Cardiac muscle cell (in vitro differentiated cells and primary cell): Measurements from ENCODE around the gene TIGAR. TPM values are rescaled to one million over a fixed set of nuclear protein-coding genes. Genes with fewer than 3 reads are reported as not detected.

Source experiments
- DNase-seq, 2 donors: peaks; one replicate each; pipeline versions ENCODE4 v3.0.0 to v3.0.0-alpha.2; 2010 to 2017; ENCODE audit warnings: low read depth in 1 of 2, low spot score in 1 of 2
- H3K27ac ChIP-seq: fragments of 200-600 bp; sonication (generic); 2 replicates; pipeline ENCODE4 v1.5.1; 2016
- H3K27me3 ChIP-seq: fragments of 200-600 bp; sonication (generic); 2 replicates; pipeline ENCODE4 v1.6.0; 2016; ENCODE audit warnings: control low read depth
- H3K36me3 ChIP-seq: fragments of 200-600 bp; sonication (generic); 2 replicates; pipeline ENCODE4 v1.5.1; 2016; ENCODE audit warnings: control low read depth
- H3K4me1 ChIP-seq: fragments of 200-600 bp; sonication (generic); 2 replicates; pipeline ENCODE4 v1.8.1; 2017; ENCODE audit warnings: low read depth, mild to moderate bottlenecking, mixed run types
- H3K4me3 ChIP-seq: fragments of 200-600 bp; sonication (generic); 2 replicates; pipeline ENCODE4 v1.5.1; 2016; ENCODE audit warnings: mild to moderate bottlenecking
- H3K9me3 ChIP-seq: fragments of 200-600 bp; sonication (generic); 2 replicates; pipeline ENCODE4 v1.5.1; 2017; ENCODE audit warnings: low read depth, mild to moderate bottlenecking, control low read depth
- CTCF ChIP-seq: IDR thresholded peaks from 2 replicates; pipeline ENCODE4 v1.5.1; 2012; ENCODE audit warnings: low read depth, mild to moderate bottlenecking, low read length
- polyA plus RNA-seq: library from polyadenylated mRNA; unstranded; fragments of >200 nt; fragmentation: Nextera tagmentation; extraction: Ambion mirVana; gene quantifications from 2 replicates; pipeline ENCODE4 v1.2.1, GENCODE V29; 2016
- total RNA-seq: library from RNA; depleted of rRNA; stranded (reverse); fragments of >200 nt; gene quantifications from 2 replicates; pipeline ENCODE4 v1.2.3, GENCODE V29; 2016

The TIGAR gene
- total and polyA plus RNA-seq, 2 experiments from 2014 or later: 2.7 to 16.4 TPM

DNA sequence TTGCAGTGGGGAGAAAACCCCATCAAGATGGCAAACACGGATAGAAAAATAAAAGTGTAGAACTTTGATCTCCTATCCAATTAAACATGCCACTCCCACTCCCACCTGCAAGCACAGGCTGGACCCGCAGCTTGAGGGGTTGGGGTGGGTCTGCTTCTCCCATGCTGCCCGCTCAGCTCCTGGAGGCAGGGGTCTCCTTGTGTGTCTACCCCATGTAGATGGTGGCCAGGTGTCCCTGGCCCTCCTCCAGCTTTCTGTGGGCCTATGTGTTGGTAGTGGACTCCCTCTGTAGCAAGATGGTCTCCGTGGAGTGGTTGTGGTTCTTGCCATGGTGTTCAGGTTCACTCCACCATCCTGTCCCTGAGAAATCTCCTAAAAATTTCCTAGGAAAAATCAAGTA, 82.0 kb downstream of the TIGAR start:
- H3K4me3 ChIP-seq: no peak overlapping the region
- no peaks in the 10 kb centered on the region for H3K36me3 ChIP-seq
- no peak overlapping the region for H3K27ac ChIP-seq
- H3K4me1 ChIP-seq: no peaks in the 10 kb centered on the region
- no peak for DNase-seq
- H3K9me3 ChIP-seq: no peaks in the 10 kb centered on the region
- TF ChIP-seq CTCF: no peak
- H3K27me3 ChIP-seq: no peaks in the 10 kb centered on the region

Other genes starting within 250 kb of the TIGAR start
- 89.9 and 110 TPM in 2 replicates for gene CCND2, start 47.5 kb upstream of the TIGAR start, total RNA-seq
- 91.5 and 94.4 TPM in 2 replicates for gene CCND2, start 47.5 kb upstream of the TIGAR start, polyA plus RNA-seq
- 0.86 and 2.4 TPM in 2 replicates for gene FGF23, start 58.5 kb downstream of the TIGAR start, total RNA-seq
- 0.17 and 1.1 TPM in 2 replicates for gene FGF23, start 58.5 kb downstream of the TIGAR start, polyA plus RNA-seq
- not detected in 2 replicates for gene FGF6, start 124.6 kb downstream of the TIGAR start, total RNA-seq
- not detected in 2 replicates for gene FGF6, start 124.6 kb downstream of the TIGAR start, polyA plus RNA-seq
- gene RAD51AP1, start 217.7 kb downstream of the TIGAR start, total RNA-seq: 7.5 and 17.1 TPM in 2 replicates
- gene RAD51AP1, start 217.7 kb downstream of the TIGAR start, polyA plus RNA-seq: 9.9 and 27.0 TPM in 2 replicates
- 65.1 and 108 TPM in 2 replicates for gene DYRK4, start 241.0 kb downstream of the TIGAR start, total RNA-seq
- 86.9 and 90.4 TPM in 2 replicates for gene DYRK4, start 241.0 kb downstream of the TIGAR start, polyA plus RNA-seq